Transverse colon (tissue), 4 donors: Measurements from ENCODE around the gene PHACTR2. TPM values are rescaled to one million over a fixed set of nuclear protein-coding genes. Genes with fewer than 3 reads are reported as not detected.
A peak's percentile ranks its signal among the peaks of the same experiment; 100 is the strongest.

Experiments used
- DNase-seq: peaks from one replicate; pipeline ENCODE4 v3.0.0-alpha.2; 2019
- H3K27ac ChIP-seq, 4 donors: fragments of 200-600 bp; sonication (generic); 2 replicates each; pipeline ENCODE4 v1.5.1; 2016 to 2018; ENCODE audit warnings: inconsistent platforms in 4 of 4
- H3K27me3 ChIP-seq: fragments of 200-600 bp; sonication (generic); 2 replicates; pipeline ENCODE4 v1.5.1; 2017; ENCODE audit warnings: inconsistent platforms
- H3K36me3 ChIP-seq, 4 donors: fragments of 200-600 bp; sonication (generic); 2 replicates each; pipeline ENCODE4 v1.5.1; 2017 to 2019; ENCODE audit warnings: inconsistent platforms in 4 of 4
- H3K4me1 ChIP-seq, 4 donors: fragments of 200-600 bp; sonication (generic); 2 replicates each; pipeline ENCODE4 v1.5.1; 2017 to 2020; ENCODE audit warnings: inconsistent platforms in 4 of 4
- H3K4me3 ChIP-seq, 4 donors: fragments of 200-600 bp; sonication (generic); 1 replicate in 1 of 4; 2 replicates in 3 of 4; pipeline versions ENCODE4 v1.5.1 to v1.6.1; 2017 to 2019; ENCODE audit warnings: inconsistent platforms in 4 of 4
- H3K9me3 ChIP-seq, 2 donors: fragments of 200-600 bp; sonication (generic); 2 replicates each; pipeline ENCODE4 v1.5.1; 2017 to 2019; ENCODE audit warnings: inconsistent platforms in 2 of 2
- EP300 ChIP-seq: sonication (generic); formaldehyde crosslinking; IDR thresholded peaks from one replicate; pipeline ENCODE4 v1.6.1; 2017; ENCODE audit warnings: antibody characterized with exemption, low read depth
- POLR2A ChIP-seq: fragments of 450-650 bp; IDR thresholded peaks from one replicate; pipeline ENCODE4 v1.6.1; 2016; ENCODE audit warnings: antibody characterized with exemption, mild to moderate bottlenecking, moderate library complexity
- POLR2AphosphoS5 ChIP-seq, 3 donors: sonication (generic); formaldehyde crosslinking; IDR thresholded peaks; one replicate each; pipeline ENCODE4 v1.6.1; 2016; ENCODE audit warnings: antibody characterized with exemption in 3 of 3
- WGBS, 2 donors: methylation state at CpG; one replicate each; pipeline ENCODE4 v1.1.5; 2018; ENCODE audit warnings: low coverage in 1 of 2; 5-methylcytosine and 5-hydroxymethylcytosine counted together
- in situ Hi-C, 4 donors: fragments of 200-750 bp; cut with MboI; loops; one replicate each; pipeline versions ENCODE4 v1.15.0 to v1.15.1; 2017; ENCODE audit warnings: low sequenced_read_pairs in 3 of 4, low pct_ligation_motif_present in 1 of 4, low pct_unique_long_range_greater_than_20kb in 1 of 4
- intact Hi-C: fragments of 100-400 bp; cut with DNase I; formaldehyde crosslinking; loops from one replicate; pipeline ENCODE4 v1.15.1; 2023; ENCODE audit warnings: low total_unique reads
- total RNA-seq, 4 donors: library from RNA; depleted of rRNA; stranded (reverse); fragments of >200 nt; gene quantifications; one replicate each; pipeline ENCODE4 v1.1.0, GENCODE V29; 2016
- TF ChIP-seq, protein P1 (sequence below), 5 experiments: fragments of 200-600 bp in 3 of 5; fragments of 450-650 bp in 2 of 5; sonication (generic) in 3 of 5; IDR thresholded peaks; 1 replicate in 2 of 5; 2 replicates in 3 of 5; pipeline ENCODE4 v1.5.1; 2016 to 2017; ENCODE audit warnings: antibody characterized with exemption in 5 of 5, inconsistent platforms in 3 of 5, mild to moderate bottlenecking in 2 of 5, moderate library complexity in 1 of 5

The PHACTR2 gene
- total RNA-seq, 4 donors from 2014 or later = 38.6 to 56.8 (median 48.7) TPM

DNA sequence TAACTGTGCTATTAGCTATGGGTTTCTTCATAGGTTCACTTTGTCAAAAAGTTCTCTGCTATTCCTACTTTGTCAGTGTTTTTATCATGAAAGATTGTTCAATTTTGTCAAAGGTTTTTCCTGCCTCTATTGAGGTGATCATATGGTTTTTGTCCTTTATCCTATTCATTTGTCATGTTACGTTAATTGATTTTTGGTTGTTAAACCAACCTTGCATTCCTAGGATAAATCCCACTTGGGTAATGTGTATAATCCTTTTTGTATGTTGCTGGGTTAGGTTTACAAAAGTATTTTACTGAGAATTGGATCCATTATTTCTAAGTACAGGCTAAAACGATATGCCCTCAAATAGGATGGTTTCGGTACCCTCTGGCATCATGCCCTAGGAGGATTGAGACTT lies 5.0 kb downstream of the PHACTR2 start:
- H3K4me1 ChIP-seq = peaks cover 0 to 30% (median 20%) of the 10 kb centered on the region in 4 donors
- in situ Hi-C loops (no loop called here), intact Hi-C loops (no loop called here)
- 83 to 96% methylated on average over 2 to 3 of the region's 3 CpGs for WGBS, 2 donors
- no peaks in the 10 kb centered on the region for H3K9me3 ChIP-seq
- no peaks in the 10 kb centered on the region for H3K36me3 ChIP-seq
- no peak for DNase-seq
- H3K27me3 ChIP-seq = no peaks in the 10 kb centered on the region
- TF ChIP-seq POLR2AphosphoS5 (IDR thresholded peaks at IDR 0.05) = no peak
- TF ChIP-seq EP300 = no peak
- no peak for TF ChIP-seq POLR2A
- TF ChIP-seq, protein P1, sequence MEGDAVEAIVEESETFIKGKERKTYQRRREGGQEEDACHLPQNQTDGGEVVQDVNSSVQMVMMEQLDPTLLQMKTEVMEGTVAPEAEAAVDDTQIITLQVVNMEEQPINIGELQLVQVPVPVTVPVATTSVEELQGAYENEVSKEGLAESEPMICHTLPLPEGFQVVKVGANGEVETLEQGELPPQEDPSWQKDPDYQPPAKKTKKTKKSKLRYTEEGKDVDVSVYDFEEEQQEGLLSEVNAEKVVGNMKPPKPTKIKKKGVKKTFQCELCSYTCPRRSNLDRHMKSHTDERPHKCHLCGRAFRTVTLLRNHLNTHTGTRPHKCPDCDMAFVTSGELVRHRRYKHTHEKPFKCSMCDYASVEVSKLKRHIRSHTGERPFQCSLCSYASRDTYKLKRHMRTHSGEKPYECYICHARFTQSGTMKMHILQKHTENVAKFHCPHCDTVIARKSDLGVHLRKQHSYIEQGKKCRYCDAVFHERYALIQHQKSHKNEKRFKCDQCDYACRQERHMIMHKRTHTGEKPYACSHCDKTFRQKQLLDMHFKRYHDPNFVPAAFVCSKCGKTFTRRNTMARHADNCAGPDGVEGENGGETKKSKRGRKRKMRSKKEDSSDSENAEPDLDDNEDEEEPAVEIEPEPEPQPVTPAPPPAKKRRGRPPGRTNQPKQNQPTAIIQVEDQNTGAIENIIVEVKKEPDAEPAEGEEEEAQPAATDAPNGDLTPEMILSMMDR (IDR thresholded peaks at IDR 0.05) = no peak
- no peak overlapping the region for H3K27ac ChIP-seq
- H3K4me3 ChIP-seq = no peak overlapping the region

GRCh38 chr6:143684486-143684885 lies 6.7 kb downstream of the PHACTR2 start:
- peaks cover 3 to 30% (median 19%) of the 10 kb centered on the region in 4 donors for H3K4me1 ChIP-seq
- TF ChIP-seq POLR2AphosphoS5 (IDR thresholded peaks at IDR 0.05) (no peak), POLR2A (no peak), EP300 (no peak)
- TF ChIP-seq, protein P1 (IDR thresholded peaks at IDR 0.05) = no peak

DNA sequence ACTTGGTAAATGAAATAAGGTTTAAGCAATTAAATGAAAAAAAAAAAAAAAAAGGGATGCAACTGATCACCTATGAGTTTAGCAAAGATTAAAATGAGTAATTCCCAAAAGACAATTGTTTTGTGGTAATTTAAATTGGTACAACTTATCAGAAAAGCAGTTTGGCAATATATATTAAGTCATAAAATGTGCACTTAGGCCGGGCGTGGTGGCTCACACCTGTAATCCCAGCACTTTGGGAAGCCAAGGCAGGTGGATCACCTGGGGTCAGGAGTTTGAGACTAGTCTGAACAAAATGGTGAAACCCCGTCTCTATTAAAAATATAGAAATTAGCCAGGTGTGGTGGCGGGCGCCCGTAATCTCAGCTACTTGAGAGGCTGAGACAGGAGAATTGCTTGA lies 7.9 kb downstream of the PHACTR2 start:
- WGBS, 2 donors = 56 to 83% methylated on average over 6 of the region's 6 CpGs
- TF ChIP-seq, protein P1 (IDR thresholded peaks at IDR 0.05) = no peak
- TF ChIP-seq POLR2A (no peak), EP300 (no peak), POLR2AphosphoS5 (IDR thresholded peaks at IDR 0.05) (no peak)
- DNase-seq = peak; percentile 44
- Histone ChIP-seq H3K4me3 (no peak overlapping the region), H3K27ac (no peak overlapping the region), H3K27me3 (no peaks in the 10 kb centered on the region), H3K9me3 (no peaks in the 10 kb centered on the region), H3K4me1 (peaks cover 3 to 30% (median 20%) of the 10 kb centered on the region in 4 donors), H3K36me3 (no peaks in the 10 kb centered on the region)
- intact Hi-C loops = no loop called here
- in situ Hi-C loops = no loop called here

More at GRCh38 chr6:143684486-143684885, 6.7 kb downstream of the PHACTR2 start:
- no peak overlapping the region for H3K4me3 ChIP-seq
- in situ Hi-C loops (no loop called here), intact Hi-C loops (no loop called here)
- no peak overlapping the region for H3K27ac ChIP-seq
- no peaks in the 10 kb centered on the region for H3K27me3 ChIP-seq
- H3K9me3 ChIP-seq = no peaks in the 10 kb centered on the region
- no peak for DNase-seq
- 41 to 75% methylated on average over 1 of the region's 1 CpG for WGBS, 2 donors
- H3K36me3 ChIP-seq = no peaks in the 10 kb centered on the region

DNA sequence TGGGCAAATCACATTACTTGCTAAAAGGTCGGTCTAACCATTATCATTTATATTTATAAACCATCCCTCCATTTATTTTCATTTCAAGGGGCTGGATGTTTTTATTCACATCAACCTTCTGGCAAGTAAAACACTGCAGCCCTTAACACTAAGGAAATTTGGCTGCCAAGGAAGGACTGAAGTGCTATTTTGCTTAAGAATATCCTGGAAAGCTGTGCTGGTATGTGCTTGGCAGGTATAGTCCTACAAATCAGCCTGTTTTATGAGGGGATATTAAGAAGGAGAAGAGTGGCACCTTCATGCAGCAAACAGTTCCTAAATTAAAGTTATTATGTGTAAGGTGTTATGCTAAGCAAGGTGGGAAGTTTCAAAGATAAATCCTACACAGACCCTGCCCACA lies 9.8 kb downstream of the PHACTR2 start:
- Histone ChIP-seq H3K4me3 (no peak overlapping the region), H3K27ac (peak overlapping the region; percentile 6 to 40 (median 31)), H3K36me3 (no peaks in the 10 kb centered on the region), H3K4me1 (peaks cover 3 to 48% (median 30%) of the 10 kb centered on the region in 4 donors), H3K9me3 (no peaks in the 10 kb centered on the region), H3K27me3 (no peaks in the 10 kb centered on the region)
- in situ Hi-C loops (no loop called here), intact Hi-C loops (no loop called here)
- WGBS, 2 donors = 36 to 65% methylated on average over 1 of the region's 1 CpG
- TF ChIP-seq, protein P1 (IDR thresholded peaks at IDR 0.05) = no peak
- TF ChIP-seq POLR2A (no peak), POLR2AphosphoS5 (IDR thresholded peaks at IDR 0.05) (peak in 1 of 3 donors; percentile 11), EP300 (no peak)
- DNase-seq = no peak
